NAMALWA (cell line): Measurements from ENCODE around the gene APBA2.

Source experiments
- DNase-seq: peaks from one replicate; pipeline ENCODE4 v3.0.0-alpha.2; 2015; ENCODE audit warnings: low spot score

Gene APBA2

DNA sequence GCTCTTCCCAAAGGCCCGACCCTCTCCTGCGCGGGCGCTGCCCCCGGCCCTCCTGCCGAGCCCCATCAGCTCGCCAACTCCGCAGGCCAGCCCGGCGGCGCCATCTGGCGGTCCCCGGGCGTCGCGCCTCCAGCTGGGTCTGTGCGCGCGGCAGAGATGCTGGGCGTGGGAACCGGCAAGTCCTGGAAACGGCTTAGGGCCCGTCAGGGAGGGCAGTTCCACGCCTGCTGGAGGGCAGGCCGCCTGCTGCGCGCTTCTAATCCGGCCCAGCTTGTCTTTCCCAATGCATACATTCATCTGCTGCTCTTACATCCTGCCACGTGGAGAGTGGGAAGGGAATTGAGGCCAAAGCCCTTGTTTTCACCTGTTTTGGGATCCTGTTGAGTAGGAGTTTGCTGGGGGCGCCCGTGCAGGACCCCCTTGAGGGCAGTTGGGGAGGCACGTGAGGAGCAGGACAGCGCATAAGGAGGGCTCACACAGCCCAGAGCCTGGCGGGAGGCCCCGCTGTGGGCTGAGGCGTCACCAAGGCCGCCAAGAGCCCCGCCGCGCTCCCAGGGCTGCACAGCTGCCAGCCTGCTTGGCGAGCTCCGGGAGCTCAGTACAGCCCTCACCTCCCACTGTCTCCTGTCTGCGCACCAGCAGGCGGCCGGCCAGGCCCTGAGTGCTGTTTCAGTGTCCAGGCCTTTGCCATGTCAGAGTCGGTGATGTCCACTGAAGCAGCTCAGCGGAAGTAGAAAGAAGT lies 218.2 kb downstream of the APBA2 start:
- peak; percentile 57 for DNase-seq

DNA sequence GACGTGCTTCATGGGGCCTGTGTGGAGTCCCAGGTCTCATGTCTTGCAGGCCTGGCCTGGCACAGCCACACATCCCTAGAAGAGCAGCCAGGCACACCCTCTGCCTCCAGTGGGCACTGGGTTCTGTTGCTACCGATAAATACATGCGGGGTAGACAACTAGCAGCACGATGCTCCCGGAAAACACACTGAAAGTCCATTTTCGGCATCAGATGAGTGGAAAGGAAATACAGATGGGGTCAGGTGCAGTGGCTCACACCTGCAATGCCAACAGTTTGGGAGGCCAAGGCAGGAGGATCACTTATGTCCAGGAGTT lies 218.7 kb downstream of the APBA2 start:
- no peak for DNase-seq

DNA sequence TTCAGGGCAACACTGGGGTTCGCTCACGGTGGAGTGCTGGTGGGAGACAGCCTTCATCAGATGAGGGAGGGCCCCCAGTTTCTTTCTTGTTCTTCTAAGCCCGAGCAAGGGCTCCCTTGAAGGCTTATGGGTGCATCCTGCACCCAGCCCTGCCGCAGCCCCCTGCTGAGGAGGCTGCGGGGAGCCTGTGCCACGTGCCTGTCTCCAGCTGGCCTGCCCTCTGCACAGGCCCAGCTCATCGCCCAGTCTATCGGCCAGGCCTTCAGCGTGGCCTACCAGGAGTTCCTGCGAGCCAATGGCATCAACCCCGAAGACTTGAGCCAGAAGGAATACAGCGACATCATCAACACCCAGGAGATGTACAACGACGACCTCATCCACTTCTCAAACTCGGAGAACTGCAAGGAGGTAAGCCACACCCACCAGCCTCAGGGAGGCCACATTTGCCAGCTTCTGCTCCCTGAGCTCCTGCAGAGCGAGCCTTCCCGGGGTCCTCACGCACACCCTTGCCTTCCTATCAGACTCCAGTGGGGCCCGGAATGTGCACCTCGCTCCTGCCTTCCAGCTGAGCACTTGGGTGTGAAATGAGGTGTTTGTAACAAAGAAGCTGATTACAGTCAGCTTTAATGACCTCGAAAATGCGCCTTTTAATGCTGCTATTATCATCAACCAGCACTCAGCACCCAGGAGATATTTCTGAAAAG lies 219.5 kb downstream of the APBA2 start:
- DNase-seq, result no peak

DNA sequence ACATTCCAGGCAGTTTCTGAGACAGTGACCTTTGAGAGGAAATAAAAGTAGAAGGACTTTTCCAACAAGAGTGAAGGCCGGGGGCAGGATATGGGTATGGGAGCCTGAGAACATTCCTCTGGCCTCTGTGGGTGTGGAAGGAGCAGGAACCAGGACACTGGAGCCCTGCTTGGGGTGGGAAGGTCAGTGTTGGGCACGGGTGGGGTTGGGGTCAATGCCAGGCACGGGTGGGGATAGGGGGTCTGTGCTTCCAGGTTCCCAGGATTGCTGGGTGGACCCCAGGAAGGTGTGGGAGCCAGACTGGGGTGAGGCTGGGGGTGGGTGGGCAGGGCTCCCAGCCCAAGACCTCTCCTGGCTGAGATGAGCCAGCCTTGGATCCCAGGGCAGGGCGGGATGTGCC lies 220.3 kb downstream of the APBA2 start:
- no peak for DNase-seq

DNA sequence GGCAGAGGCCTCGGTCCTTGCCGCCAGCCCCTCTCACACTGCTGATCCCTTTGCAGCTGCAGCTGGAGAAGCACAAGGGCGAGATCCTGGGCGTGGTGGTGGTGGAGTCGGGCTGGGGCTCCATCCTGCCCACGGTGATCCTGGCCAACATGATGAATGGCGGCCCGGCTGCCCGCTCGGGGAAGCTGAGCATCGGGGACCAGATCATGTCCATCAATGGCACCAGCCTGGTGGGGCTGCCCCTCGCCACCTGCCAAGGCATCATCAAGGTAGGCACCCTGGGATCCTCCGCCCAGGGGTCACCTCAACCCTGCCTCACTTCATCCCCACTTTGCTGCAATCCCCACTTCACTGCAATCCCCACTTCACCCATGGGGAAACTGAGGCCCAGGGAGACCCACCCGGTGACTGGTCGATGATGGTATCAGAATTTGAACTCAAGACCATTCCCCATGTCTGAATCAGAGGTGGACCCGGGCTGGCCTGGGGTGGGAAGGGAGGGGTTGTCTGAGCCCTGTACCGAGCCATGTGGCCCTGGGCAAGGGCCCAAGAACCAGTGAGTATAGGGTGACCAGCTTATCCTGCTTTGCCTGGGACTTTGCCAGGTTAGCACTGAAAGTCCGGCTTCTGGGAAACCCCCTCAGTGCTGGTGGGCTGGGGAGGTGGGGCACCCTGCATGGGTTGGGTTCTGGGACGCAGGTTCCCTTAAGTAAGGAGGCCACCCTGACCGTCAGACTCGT lies 220.9 kb downstream of the APBA2 start:
- no peak for DNase-seq

DNA sequence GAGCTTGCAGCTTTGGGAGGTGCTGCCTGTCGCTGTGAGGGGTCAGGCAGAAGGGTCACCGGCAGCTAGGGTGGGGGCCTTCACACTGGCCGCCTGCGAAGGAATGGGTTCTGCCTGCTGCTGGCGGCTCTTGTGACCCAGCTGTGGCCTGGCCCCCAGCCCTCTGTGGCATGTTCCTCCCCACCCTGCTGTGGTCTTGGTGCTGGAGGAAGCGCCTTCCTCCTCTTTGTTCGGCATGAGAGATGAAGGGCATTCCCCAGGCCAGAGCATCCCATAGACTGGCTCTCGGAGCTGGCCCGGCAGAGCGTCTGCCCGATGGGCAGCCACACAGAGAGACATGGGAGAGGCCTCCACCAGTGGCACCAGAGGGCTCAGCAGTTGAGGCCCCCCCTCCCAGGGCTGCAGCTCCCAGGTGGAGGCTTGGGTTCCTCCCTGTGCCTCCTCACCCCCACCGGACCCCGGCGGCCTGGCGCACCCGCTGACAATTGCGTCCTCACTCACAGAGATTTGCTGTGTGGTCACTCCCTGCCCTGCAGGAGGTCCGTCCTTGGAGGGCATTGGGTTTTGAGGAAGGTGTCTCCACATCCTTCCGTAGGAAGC lies 221.6 kb downstream of the APBA2 start:
- DNase-seq, result no peak

DNA sequence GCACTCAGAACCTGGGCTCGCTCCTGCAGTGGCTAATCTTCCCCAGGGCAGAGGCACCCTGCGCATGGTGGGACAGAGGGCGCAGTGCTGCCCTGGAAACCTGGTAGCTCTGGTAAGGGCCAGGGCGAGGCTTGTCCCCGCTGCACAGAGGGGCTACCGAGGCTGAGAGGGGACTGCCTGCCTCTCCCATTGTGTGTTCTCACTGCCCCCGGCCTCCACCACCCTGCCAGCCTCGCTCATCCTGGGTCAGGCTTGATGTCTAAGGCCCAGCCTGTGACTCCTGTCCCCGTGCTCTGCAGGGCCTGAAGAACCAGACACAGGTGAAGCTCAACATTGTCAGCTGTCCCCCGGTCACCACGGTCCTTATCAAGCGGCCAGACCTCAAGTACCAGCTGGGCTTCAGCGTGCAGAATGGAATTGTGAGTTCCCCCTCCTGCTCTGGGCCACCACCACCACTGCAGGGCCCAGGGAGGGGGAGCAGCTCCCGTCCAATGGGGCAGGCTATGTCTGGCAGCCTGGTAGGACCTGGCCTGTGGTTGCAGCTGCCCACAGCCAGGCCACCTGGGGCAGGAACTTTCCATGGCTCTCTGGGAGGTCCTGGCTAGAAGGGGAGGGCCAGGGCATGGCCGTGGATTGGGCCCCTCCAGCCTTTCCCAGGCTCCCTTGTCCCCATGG lies 222.3 kb downstream of the APBA2 start:
- DNase-seq, result no peak

DNA sequence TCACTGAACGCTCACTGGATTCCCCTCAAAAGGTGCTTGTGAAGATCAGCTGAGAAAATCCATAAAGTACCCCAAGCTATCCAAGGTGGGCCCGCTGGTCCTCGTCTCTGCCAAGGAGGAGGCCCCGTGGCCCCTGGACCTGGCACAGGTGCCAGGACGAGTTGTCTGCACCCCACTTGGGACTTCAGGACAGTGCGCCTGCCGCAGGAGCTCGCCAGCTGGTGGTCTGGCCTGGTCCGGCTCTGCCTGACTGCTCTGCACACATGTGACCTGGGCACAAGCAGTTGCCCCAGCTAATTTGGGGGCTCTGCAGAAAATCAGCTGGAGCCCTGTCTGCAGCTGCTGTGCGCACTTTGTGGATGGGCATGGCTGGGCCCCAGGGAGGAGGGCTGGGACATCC lies 224.0 kb downstream of the APBA2 start:
- DNase-seq, result no peak

DNA sequence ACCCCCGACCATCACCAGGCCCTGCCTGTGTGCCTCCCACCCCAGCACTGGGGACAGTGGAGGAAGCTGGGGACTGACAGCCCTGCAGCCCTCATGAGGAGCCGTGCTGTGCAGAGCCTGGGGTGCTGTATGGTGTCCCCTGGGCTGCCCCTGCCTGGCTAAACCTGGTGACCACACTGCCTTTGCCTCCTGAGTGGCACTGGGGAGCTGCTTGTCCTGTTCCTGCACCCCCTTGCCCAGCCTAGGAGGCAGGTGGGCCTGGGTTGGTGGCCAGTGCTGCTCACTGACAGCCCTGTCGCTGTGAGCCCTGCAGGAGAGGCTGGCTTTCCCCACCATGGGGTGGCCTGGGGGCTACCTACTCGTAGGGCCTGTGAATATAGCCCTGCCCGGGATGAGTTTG lies 224.4 kb downstream of the APBA2 start:
- DNase-seq, result no peak

DNA sequence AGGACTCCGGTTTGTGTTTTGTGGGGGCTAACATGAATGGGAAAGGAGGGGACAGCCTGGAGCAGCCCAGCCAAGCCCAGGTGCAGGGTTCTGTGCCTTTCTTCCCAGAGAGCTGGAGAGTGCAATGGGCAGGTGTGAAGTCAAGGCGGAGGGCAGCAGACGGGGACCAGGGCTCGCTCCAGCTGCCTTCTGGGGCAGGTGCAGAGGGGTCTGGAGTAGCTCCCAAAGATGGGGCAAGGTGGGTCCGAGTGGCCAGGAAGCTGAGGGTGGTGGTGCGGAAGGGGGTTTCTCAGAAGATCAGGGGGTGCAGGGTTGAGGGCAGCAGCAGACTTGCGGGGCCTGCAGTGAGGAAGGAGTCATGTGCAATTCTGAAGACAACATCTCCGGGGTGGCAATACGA lies 225.0 kb downstream of the APBA2 start:
- no peak for DNase-seq

DNA sequence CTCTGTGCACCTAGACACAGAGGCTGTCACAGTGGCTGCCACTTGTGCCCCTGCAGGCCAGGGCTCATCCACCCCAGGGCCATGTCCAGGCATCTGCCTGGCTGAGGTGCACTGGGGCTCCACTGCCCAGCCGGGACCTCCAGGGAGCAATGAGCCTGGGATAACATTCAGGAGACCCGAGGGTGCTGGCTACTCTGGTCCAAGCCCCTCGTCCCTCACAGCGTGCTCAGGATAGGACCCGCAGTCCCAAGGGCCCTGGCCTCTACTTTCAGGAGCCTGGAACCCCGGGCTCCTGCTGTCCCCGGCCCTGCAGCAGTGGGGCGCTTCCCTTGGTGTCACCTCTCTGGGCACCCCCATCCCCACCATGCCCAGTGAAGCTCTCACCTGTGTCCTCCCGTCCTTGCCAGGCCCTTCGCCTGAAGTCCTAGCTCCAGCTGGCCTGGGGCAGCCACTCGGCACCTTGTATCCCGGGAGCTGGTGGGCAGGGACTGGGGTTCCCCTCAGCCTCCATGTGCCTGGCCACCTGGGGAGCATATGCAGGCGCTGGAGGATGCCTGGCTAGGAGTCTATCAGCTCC lies 226.0 kb downstream of the APBA2 start:
- DNase-seq, result no peak

DNA sequence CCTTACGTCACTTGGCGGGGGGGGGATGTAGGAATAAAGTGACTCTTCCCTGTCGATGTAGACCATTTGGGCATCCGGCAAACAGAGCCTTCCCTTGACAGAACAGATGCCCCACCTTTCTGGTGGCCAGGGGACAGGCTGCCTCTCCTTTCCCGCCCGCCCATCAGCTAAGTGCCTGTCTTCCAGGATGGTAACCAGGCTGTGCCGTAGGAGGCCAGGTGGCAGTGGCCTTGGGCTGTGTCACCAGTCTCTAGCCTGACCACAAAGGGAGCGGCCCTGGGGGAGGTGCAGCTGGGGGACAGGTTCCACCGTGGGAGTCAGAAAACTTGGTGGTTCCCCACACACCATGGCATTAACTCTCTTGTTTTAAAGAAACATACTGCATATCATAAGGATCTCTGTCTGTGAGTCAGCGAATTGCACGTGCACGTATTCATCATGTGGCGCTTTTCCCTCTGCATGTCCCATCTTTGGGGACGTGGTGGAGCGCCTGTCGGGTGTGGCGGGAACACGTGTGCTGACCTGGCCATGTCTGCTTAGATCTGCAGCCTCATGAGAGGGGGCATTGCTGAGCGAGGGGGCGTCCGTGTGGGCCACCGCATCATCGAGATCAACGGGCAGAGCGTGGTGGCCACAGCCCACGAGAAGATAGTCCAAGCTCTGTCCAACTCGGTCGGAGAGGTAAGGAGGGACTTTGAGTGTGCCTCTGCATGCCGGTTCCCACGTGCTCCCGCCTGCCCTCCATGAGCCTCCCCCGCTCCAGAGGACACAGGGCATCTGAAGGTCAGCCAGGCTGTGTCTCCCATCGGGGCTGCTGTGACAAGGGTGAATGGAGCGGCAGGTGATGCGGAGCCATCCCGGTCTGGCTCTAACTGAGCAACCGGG lies 227.8 kb downstream of the APBA2 start:
- no peak for DNase-seq

DNA sequence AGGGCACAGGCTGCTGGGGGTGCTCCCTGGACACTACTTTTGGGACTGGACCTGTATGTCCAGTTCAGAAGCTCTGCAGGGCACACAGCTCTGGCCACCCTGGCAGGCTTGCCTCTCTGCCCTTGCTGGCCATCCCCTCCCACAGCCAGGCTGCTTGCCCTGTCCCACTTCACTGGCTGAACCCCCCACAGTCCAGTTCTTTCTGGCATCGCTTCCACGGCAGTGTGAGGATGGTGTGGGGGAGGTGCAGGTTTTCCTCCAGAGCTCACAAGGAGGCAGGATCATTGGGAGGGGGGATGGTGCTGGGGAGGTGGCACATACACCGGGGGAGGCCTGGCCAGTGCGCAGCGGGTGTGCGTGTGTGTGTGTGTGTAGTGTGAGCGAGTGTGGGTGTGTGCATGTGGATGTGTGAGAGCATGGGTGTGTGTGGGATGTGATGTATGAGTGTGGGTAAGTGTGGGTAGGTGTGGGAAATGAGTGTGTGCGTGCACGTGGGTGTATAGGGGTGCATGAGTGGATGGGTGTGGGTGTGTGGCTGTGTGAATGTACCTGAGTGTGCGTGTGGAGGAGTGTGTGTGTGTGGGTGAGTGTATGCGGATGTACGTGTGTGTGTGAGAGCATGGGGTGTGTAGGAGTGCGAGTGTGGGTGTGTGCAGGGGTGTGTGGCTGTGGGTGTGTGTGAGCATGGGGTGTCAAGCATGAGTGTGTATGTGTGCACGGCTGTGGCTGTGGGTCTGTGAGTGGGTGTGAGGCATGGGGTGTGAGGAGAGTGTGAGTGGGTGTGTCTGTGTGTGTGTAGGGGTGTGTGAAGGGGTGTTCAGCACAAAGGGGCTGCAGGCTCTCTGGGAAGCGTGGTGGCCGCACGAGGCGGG lies 228.7 kb downstream of the APBA2 start:
- no peak for DNase-seq

DNA sequence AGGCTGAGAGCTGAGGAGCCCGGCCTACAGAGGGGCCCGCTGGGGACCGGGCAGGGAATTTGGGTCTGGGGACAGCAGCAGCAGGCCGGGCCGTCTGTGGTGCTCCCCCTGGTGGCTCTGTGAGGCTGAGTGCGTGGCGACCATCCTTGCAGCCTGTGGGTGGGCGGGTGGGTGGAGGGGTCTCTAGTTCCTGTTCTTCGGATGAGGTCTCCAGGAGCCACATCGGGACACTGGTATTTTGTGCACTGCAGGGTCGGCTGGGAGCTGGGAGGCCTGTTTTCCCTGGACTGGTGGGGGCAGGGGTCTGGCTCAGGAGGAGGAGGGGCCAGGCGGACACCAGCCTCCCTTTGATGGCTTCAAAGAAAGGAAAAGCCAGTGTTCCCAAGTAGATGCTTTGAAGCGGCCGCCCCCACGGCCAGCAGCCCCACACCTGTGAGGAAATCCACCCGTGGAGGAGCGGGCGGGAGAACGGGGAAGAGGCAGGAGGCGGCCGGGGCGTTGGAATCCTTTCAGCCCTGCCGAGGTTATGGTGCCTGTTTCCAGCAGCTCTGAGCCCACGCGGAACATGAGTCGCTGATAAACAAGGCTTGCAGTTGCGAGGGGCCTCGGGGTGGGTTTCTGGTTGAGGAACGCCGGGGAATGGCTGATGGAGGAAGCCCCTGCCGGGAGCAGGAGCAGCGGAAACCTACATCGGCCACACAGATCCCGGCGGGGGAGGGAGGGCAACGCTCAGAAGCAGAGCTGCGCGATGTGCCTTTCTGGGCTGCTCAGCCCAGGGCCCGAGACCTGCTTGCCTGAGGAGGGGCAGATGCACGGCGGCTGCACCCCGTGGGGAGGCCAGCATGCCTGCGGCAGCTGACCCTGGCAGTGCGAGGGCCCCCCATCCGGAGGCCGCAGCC lies 229.6 kb downstream of the APBA2 start:
- peak; percentile 23 for DNase-seq

DNA sequence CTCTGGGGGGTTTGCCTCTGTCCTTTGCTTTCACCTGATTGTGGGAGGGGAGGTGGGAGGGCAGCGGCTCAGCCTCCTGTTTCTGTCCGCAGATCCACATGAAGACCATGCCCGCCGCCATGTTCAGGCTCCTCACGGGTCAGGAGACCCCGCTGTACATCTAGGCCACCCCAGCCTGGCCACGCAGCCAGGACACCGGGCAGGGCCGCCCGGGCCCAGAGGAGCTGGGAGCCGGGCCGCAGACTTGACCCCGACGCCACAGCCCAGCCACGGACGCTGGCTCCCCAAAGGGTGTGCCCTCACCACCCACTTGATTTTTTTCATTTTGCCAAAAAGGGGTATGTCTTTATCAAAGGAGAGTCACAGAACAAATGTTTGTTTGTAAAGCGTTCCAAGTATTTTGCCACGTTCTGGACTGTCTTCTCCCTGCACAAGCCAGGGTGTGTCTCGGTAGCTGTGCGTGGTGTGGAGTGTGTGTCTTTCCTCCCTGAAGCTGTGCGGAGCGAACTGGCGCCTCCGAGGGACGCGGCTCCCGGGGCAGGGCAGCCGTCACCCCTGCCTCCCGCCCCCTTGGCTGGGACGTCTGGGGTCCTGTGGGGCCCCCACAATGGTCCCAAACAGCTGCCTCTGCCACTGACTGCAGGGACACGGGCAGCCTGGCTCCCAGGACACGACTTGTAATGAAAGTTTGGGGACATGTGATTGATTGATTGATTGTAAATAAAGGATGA lies 231.4 kb downstream of the APBA2 start:
- no peak for DNase-seq

DNA sequence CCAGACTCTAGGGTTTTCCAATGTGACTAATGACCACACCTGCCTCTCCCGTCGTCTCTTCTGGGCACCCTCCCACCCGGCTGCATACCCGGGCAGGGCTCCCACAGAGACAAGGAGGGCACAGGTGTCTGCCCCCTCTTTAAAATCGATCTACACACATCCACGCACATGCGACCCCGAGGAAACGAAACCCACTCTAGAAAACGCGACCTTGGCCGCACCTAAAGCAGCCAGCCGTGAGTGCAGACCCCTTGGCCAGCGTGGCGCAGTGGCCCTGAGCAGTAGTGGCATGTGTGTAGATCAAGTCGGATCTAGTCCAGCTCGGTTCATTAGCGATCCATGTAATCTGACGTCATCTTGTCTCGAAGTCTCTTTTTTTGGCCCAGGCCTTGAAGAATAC lies 232.0 kb downstream of the APBA2 start:
- no peak for DNase-seq

DNA sequence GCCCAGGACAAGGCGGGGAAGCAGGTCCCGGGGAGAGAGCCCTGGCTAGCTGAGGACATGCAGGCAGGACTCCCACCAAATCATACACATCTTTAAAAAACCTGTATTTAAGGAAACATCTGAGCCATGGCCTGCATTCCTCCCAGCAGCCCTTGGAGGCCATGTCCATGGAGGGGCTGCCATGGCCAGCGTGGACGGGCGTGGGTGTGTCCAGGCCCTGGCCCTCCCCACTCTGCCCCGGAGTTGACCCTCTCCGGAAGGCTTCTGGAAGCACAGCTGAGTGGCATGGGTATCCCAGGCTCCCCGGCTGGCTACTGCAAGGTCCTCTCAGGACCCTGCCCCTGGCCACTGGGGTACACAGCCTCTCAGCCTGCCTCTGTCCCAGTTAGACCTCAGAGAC lies 234.1 kb downstream of the APBA2 start:
- no peak for DNase-seq
